Fibroblast of lung (primary cell): ENCODE results near the gene MSLN.

ENCODE experiments used
- CTCF ChIP-seq, 2 donors: IDR thresholded peaks in 1 of 2; conservative IDR thresholded peaks in 1 of 2; 1 replicate in 1 of 2; 2 replicates in 1 of 2; pipeline ENCODE4 v1.5.1; 2011 to 2012; ENCODE audit warnings: low read length in 2 of 2, control low read depth in 1 of 2, inconsistent platforms in 1 of 2, low read depth in 1 of 2, mild to moderate bottlenecking in 1 of 2
- EZH2 ChIP-seq: IDR thresholded peaks from 2 replicates; pipeline ENCODE4 v1.5.1; 2012; ENCODE audit warnings: low read length, control low read depth, mild to moderate bottlenecking; ENCODE audit errors: missing control alignments

DNA sequence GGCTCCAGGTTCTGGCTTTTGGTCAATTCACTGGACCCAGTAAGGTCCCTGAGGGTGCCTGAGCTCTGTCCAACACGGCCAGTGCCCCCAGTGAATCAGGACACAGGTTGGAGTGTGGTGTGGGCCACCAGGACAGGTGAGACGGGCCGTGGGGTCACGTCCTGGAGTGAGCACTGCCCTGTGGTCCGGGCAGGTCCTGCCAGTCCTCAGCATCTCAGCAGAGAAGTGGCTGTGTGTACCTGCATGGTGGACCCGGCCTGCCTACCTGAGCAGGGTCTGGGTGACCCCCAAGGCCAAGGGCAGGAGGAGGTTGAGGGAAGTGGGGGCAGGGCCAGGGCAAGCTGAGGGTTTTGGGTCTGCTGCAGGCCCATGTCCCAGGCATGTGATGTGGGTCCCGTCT lies 41.9 kb downstream of the MSLN start:
- TF ChIP-seq CTCF (conservative IDR thresholded peaks at IDR 0.05 in 1 of 2, IDR thresholded peaks at IDR 0.05 in 1 of 2; ENCODE audit: low read depth in 1 of 2, low read length in 2 of 2) (no peak), EZH2 (no peak)
